Measurements from ENCODE around the gene DNAJB11. TPM values are rescaled to one million over a fixed set of nuclear protein-coding genes. Genes with fewer than 3 reads are reported as not detected.

The DNAJB11 gene
- total RNA-seq: 10 to 100 TPM; 38.9 to 76.5 TPM

DNA sequence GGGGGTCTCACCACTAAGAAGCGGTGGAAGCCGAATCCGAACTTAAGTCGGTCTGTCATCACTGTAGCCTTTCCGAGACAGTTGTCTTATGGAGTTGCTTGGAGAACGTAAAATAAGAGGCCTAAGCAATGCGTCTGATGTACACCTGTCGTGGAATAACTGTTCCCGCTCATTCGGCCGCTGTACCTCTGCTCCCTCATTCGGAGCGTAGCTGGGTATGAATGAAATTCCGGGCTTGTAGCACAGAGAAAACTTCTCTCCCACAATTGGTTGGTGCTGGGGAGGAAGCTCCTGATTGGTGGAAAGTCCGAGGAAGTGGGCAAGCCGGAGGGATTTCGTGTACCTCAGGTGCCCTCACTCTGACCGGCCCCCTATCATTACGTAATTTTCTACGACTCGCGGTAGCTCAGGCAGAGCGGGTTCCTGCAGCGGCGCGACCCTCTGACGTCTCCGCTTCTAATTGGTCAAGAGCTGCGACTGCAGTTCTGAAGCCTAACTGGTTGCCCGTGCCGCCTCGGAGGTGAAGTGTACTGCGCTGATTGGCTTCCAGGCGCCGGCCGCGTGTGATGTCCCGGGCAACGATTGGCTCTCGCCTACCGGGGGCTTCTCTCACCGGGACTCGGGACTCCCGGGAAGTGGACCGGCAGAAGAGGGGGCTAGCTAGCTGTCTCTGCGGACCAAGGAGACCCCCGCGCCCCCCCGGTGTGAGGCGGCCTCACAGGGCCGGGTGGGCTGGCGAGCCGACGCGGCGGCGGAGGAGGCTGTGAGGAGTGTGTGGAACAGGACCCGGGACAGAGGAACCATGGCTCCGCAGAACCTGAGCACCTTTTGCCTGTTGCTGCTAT is at the start of gene DNAJB11:
DNAJB11 (plus strand) TSS at position 625 of the 845 bp plus-strand sequence; CDS start at position 803, 178 bp downstream.
- DNase-seq (peak; percentile 99 to 100 (median 99)), ATAC-seq (peak; percentile 92)
- H3K4me1 ChIP-seq: peaks cover 42% of the 10 kb centered on the region
- no peaks in the 10 kb centered on the region for H3K27me3 ChIP-seq
- H3K27ac ChIP-seq: peak within 1 kb of the TSS; percentile 84 to 98 (median 96)
- H3K4me3 ChIP-seq: peak within 1 kb of the TSS; percentile 89 to 99
- WGBS, 2 donors: 0 to 1% methylated on average over 18 to 59 of the region's 59 CpGs
- H3K9me3 ChIP-seq: no peaks in the 10 kb centered on the region
- intact Hi-C loops (cut with DNase I): no loop called here
- H3K36me3 ChIP-seq (replicated peaks in 1 of 2; ENCODE audit: insufficient read depth in 1 of 2, low read depth in 2 of 2): no peaks in the 10 kb centered on the region
- TF ChIP-seq CTCF (IDR thresholded peaks at IDR 0.05): peak in 2 of 7 experiments; percentile 17 to 18
- TF ChIP-seq POLR2A (IDR thresholded peaks at IDR 0.05): peak; percentile 53 to 95 (median 92)

DNA sequence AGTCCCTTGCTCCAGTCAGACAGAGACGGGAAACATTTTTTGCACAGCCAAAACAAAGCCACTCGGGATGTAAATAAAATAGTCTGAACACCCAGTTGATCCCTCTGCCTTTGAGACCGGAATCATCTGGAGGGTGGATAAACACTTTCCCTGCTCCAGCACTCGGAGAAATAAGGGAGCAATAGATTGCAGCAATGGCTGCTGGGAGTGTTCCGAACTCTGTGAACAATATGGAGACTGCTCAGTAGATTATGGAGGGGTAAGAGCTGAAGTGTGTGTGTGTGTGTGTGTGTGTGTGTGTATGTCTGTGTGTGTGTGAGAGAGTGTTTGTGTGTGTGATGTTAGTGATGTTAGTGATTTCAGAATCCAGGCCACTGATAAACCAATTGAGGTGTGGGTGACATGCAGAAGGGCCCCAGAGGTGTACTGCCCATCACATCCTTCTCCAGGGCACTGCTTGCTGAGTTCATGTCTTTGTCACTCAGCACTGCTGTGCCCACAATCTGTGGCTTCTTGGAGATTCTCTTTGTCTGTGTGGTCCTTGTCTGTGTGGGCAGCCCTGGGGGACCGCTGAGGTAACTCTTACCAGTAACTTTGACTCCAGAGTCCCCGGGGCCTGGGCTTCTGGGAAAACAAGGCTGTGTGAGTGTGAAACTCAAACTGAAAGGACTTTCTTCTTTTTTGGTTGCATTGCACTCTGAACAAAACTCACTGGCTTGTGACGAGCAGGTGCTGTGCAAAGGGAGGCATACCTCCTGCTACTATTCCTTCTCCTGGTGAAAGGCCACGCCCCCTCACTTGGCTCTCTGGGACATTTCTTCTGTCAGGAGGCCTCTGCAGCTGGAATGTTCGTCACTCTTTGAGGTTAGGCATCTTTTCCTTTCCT is 49.3 kb upstream of the DNAJB11 start:
- Histone ChIP-seq H3K27me3 (no peaks in the 10 kb centered on the region), H3K36me3 (replicated peaks in 1 of 2; ENCODE audit: insufficient read depth in 1 of 2, low read depth in 2 of 2) (no peaks in the 10 kb centered on the region), H3K27ac (no peak overlapping the region), H3K9me3 (no peaks in the 10 kb centered on the region), H3K4me1 (no peaks in the 10 kb centered on the region), H3K4me3 (no peak overlapping the region)
- TF ChIP-seq CTCF (IDR thresholded peaks at IDR 0.05): no peak
- no peak for TF ChIP-seq POLR2A (IDR thresholded peaks at IDR 0.05)
- intact Hi-C loops (cut with DNase I): no loop called here
- no peak for ATAC-seq
- 78 to 81% methylated on average over 10 of the region's 10 CpGs for WGBS, 2 donors
- no peak for DNase-seq

GRCh38 chr3:186523022-186523421 is 47.5 kb upstream of the DNAJB11 start:
- Histone ChIP-seq H3K27me3 (no peaks in the 10 kb centered on the region), H3K4me3 (no peak overlapping the region), H3K4me1 (no peaks in the 10 kb centered on the region), H3K9me3 (no peaks in the 10 kb centered on the region), H3K36me3 (replicated peaks in 1 of 2; ENCODE audit: insufficient read depth in 1 of 2, low read depth in 2 of 2) (no peaks in the 10 kb centered on the region), H3K27ac (no peak overlapping the region)
- no peak for ATAC-seq
- intact Hi-C loops (cut with DNase I): no loop called here
- WGBS, 2 donors: 78 to 84% methylated on average over 6 of the region's 6 CpGs
- TF ChIP-seq CTCF (IDR thresholded peaks at IDR 0.05) (no peak), POLR2A (IDR thresholded peaks at IDR 0.05) (no peak)
- no peak for DNase-seq

DNA sequence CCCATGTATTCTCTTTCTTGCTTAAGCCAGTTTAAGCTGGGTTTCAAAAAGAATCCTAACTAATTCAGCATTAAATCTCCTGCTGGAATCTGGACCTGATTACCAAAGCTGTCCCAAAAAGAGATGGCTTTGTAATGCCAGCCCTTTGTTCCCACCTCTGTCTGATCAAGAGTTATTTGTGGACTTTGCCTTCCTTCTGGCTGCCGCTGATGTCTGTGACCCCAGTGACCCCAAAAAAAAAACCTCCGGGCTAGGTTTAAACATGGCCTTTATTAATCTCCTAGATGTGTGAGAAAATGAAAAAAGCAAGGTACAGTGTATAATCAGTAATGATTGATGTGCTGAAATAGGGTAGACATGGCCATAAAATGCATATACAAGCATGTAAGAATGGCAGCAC is 47.1 kb upstream of the DNAJB11 start:
- DNase-seq (no peak), ATAC-seq (no peak)
- WGBS, 2 donors: 18 to 32% methylated on average over 2 of the region's 2 CpGs
- no peak overlapping the region for H3K4me3 ChIP-seq
- no peaks in the 10 kb centered on the region for H3K9me3 ChIP-seq
- H3K36me3 ChIP-seq (replicated peaks in 1 of 2; ENCODE audit: insufficient read depth in 1 of 2, low read depth in 2 of 2): no peaks in the 10 kb centered on the region
- TF ChIP-seq CTCF (IDR thresholded peaks at IDR 0.05): no peak
- TF ChIP-seq POLR2A (IDR thresholded peaks at IDR 0.05): no peak
- no peak overlapping the region for H3K27ac ChIP-seq
- H3K27me3 ChIP-seq: no peaks in the 10 kb centered on the region
- no peaks in the 10 kb centered on the region for H3K4me1 ChIP-seq
- intact Hi-C loops (cut with DNase I): no loop called here

All from body of pancreas (tissue), 4 donors.